ENCODE measurements around the gene MCU.
"Not testable (repeated sequence)": the region's sequence is repeated elsewhere in the genome, so short reads cannot be mapped to it uniquely, and the experiment has no call there.

The MCU gene

GRCh38 chr10:72733989-72734388, 42.0 kb downstream of the MCU start:
- no peak for DNase-seq

GRCh38 chr10:72735288-72735936, 43.5 kb downstream of the MCU start:
- no peak for DNase-seq

DNA sequence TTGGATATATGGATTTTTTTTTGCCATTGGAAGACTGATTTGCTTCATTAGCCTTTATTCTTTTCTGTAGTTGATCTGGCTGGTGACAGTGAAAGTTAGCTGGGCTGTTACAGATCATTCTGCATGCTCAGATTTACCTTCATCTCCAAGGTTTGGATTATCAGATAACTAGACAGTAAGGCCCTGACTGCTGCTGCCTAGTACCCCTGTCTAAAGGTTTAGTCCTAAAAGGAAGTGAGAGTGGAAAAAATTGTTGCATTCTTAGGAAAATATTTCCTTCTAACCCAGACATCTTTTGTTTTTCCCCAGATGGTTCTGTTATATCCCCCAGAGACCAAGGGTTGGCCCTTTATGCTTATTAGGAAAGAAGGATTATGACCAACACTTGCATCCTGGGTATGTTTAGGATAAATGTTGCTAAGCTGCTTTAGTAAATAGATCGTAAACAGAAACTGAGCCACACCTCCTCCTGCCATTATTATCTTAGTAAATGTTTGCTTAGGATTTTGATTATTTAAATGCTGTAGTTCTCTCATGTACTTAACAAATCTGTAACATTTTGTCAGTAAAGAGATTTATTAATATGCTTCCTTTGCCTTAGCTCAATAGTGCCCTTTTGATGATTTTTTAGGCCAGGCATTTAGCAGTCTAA, 44.4 kb downstream of the MCU start:
- DNase-seq = no peak

- DNase-seq = no peak
Measured at GRCh38 chr10:72736828-72737220, 44.9 kb downstream of the MCU start.

- DNase-seq = not testable (repeated sequence)
Measured at GRCh38 chr10:72737357-72737756, 45.4 kb downstream of the MCU start.

DNA sequence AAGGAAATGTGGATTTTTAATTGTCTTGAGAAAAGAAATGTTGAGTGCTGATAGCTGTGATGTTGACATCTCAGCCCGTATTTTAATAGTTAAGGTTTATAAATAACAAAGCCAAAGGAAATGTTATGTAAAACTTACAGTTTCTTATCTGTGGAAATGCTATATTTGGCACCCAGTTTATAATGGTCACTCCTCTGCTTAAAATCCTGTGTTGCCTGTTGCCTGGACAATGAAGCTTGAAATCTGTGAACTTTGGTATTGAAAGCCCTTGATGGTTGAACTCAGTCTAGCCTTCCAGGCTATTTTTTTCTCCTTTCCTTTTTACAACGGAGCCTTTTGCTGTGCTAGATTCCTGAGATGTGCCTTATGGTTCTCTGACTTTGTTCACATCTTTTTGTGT, 46.5 kb downstream of the MCU start:
- DNase-seq = no peak

GRCh38 chr10:72740528-72740927, 48.6 kb downstream of the MCU start:
- no peak for DNase-seq

- DNase-seq = no peak
Measured at GRCh38 chr10:72742092-72742491, 50.1 kb downstream of the MCU start.

- DNase-seq = no peak
Measured at GRCh38 chr10:72742797-72743196, 50.9 kb downstream of the MCU start.

DNA sequence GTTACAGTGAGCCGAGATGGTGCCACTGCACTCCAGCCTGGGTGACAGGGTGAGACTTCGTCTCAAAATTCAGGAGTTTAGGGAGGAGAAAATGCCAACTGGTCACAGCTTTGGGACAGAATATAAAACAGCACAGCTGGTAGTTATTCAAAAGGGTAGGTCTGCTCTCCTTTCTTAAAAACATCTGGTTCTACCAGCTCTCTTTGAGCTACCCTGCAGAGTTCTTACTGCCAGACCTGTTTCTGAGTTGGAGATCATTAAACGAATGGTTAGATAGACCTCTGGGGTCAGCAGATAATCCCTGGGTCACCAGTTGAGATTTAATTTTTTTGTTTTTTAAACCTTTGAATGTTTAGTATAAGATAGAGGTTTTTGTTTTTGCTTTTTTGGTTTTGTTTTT, 52.6 kb downstream of the MCU start:
- no peak for DNase-seq

DNA sequence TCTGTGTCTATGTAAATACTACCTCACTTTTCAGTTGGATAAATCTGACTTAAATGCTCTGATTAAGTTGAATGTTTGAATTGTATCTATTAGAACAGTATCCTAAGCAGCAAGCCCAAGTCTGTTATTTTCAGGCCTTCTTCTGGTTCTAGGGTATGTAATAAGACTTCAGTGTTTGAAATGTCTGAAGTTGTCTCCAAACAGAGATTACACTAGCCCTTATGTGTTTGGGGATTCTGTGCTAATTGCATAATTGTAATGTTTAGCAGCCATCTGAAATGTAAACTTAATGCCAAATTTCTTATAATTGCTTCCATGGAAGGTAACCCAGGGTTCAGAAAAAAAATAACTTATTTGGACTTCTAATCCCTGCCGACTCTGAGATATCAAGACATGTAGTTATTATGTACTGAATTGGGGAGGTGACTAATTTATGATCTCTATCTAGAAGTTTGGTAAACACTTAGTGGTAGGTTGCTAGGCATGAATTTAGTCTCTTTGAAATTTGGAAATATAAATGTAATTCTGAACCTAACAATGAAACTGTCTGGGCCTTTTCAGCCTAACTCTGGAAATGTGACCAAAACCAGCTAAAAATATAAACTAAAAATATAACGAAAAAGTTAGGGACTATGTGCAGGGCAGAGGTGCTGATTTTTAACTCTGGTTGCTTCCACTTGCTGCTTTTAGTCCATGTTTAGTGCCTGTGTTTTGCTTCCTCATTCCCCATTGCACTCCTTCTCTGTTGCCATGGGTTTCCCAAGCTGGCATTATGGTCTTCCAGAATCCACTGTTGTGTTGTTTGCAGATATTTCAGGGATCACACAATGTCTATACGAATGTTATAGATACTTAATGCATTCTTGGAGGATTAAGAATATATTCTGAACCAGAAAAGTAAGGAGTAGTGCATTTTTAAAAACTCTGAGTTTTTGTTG, 54.8 kb downstream of the MCU start:
- no peak for DNase-seq

GRCh38 chr10:72747521-72747920, 55.6 kb downstream of the MCU start:
- DNase-seq = no peak

DNA sequence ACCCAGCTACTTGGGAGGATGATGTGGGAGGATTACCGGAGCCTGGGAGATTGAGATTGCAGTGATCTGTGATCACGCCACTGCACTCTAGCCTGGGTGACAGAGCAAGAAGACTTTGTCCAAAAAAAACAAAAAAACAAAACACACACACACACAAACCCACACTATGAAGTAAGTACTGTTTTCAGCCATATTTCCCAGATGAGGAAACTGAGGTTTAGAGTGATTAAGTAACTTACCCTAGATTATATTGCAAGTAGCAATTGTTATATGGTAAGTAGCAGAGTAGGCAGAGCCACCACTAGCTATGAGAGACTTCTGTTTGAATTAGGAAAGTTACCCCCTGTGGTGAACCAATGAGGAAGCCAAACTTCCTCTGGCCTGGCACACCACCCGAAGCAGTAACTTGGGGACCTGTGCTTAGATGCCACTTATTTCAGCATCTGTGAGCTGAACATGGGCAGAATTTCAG, 61.9 kb downstream of the MCU start:
- no peak for DNase-seq

DNA sequence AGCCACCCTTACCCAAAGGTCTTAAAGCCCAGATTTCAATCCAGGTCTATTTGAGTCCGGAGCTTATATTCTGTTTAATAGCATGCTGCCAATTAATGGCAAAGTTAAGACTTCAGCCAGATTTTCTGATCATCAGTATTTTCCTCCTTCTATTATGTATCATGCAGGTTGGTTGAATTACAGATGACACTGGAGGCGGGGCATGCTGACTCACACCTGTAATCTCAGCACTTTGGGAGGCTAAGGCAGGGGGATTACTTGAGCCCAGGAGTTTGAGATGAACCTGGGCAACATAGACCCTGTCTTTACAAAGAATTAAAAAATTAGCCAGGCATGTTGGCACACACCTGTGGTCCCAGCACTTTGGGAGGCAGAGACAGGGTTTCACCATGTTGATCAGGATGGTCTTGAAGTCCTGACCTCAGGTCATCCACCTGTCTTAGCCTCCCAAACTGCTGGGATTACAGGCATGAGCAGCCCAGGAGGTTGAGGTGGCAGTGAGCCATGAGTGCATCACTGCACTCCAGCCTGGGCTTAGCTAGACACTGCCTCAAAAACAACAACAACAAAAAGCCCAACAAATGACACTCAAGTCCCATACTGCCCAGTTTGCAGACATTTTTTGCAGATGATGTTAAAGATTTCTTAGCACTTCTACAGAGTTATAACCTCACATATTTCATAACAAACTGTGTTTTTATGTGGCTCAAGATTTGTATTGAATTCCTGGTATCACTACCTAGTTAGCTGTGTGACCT, 62.5 kb downstream of the MCU start:
- DNase-seq = no peak

DNA sequence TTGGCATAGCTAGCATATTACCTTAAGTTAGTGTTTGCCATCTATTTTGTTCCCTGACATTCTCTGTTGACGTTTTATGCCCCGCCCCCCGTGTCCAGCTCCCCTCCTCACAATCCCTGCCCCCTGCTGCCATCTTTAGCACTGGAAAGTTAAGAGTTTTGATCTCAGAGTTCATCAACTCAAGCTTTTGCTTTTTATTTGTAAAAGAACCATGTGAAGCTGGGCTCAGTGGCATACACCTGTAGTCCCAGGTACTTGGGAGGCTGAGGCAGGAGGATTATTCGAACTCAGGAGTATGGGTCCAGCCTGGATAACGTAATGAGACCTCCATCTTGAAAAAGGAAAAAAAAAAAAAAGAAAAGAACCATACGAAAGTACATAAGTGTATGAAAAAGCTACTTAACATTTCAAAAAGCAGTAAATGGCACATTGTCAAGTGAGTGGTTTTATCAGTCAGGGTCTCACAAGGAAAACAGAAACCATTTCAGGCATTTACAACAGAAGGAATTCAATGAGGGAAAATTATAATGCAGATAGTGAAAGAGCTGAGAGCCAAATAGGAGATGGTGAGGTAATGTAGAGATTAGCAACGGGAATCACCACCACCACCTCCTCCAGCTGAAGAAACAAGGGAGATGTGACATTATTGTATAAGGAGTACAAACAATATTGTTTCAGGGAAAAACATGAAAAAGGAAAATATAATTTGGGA, 64.9 kb downstream of the MCU start:
- no peak for DNase-seq

DNA sequence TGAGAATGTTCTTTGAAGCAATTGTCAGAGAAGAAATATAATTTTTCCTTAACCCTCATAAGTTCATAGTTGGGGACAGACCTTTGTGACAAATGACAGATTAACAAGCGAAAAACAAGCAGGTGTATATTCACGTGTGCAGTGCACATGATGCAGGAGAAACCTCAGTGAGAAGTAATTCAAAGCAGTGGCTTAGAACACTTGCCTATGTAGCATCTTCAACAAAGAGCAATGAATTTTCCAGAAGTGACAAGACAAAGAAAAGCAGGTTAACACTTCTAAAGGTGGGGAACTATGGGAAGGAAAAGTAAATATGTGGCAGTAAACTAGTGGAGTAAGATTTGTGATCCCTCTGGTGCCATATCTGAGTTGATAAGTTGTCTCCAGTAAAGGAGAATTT, 65.8 kb downstream of the MCU start:
- DNase-seq = no peak

- not testable (repeated sequence) for DNase-seq
Measured at GRCh38 chr10:72758930-72759329, 67.0 kb downstream of the MCU start.

DNA sequence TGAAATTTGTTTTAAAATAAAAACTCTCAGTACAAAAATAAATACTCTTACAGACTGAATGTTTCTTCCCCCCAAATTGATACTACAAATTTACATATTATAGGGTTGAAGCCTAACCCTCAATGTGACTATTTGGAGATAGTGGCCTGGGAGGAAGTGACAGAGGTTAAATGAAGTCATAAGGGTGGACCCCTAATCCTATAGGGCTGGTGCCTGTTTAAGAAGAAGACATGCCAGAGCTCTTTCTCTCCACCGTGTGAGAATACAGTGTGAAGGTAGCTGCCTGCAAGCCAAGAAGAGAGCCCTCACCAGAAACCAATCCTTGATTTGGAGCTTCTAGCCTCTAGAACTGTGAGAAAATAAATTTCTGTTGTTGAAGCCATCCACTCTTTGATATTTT, 67.6 kb downstream of the MCU start:
- DNase-seq = no peak

DNA sequence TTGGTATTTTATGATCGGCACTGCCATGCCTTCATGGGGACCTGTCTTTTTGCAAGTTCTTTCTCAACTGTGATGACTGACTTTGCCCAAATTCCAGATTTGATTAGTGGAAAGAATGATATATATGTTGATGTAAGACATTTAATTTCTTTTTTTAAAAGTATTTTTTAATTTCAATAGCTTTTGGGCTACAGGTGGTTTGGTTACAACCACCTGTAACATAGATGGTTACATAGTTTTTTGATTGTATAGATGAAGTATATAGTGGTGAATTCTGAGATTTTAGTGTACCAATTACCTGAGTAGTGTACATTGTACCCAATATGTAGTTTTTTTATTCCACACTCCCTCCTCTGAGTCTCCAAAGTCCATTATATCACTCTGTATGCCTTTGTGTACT, 69.6 kb downstream of the MCU start:
- DNase-seq = no peak

GRCh38 chr10:72762042-72762441, 70.1 kb downstream of the MCU start:
- DNase-seq = no peak

- no peak for DNase-seq
Measured at GRCh38 chr10:72763201-72763600, 71.3 kb downstream of the MCU start.

DNA sequence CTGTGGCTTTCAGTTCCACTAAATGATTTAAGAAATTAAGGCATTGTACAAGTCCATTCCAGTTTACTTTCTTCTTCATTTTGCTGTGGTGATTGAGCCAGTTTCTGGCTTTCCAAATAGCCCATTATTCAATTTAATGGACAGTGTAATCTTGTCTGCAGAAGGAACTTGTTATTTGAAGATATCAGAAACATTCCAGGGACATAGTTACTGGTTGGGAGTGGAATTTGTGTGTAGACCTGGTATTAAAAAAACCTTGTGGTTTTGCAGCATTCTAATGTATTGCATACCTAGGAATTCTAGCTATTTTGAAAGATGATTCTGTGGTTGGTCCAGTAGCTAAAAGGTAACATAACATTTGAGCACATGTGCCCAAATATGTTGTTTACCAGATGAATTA, 72.2 kb downstream of the MCU start:
- DNase-seq = no peak

Data from stimulated activated CD4-positive, alpha-beta T cell treated with anti-CD3 and anti-CD28 coated beads, Interleukin-4, amount 100 ng/mL, for 1 hour (primary cell).